ENCODE data around the gene SNORC.

- TF ChIP-seq POLR2AphosphoS5 (IDR thresholded peaks at IDR 0.05; ENCODE audit: borderline replicate concordance, low read depth, low read length) (no peak), EZH2 (IDR thresholded peaks at IDR 0.05) (no peak)
Observed at GRCh38 chr2:232920760-232921159, 50.7 kb downstream of the SNORC start.
